ENCODE results near the gene RIPPLY3. TPM values are rescaled to one million over a fixed set of nuclear protein-coding genes. Genes with fewer than 3 reads are reported as not detected.
"Not testable (repeated sequence)": the region's sequence is repeated elsewhere in the genome, so short reads cannot be mapped to it uniquely, and the experiment has no call there.

RIPPLY3 gene
- total and polyA plus RNA-seq, 7 donors: not detected

DNA sequence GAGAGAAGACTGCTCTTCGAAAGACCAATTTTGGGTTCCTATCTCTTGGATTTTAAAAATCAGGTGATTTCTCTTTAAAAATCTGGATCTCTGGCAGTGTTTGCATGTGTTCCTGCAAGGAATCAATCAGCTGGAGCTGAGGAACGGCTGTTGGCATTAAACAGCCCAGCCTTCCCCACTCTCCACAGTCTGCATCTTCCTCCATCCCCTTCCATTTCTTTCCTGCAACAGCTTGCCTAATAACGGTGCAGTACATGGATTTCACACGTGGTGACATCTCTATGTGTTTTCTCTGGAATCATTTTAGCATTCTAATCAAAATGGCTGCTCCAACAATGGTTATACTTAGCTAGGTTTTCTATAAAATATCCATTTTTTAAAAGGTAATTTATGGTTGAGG lies 20.0 kb downstream of the RIPPLY3 start:
- Histone ChIP-seq H3K27me3 (ENCODE audit: insufficient read depth in 3 of 3, low read length in 2 of 3) (no peaks in the 10 kb centered on the region), H3K4me1 (no peaks in the 10 kb centered on the region), H3K36me3 (ENCODE audit: insufficient read depth in 1 of 2, low read depth in 1 of 2) (no peaks in the 10 kb centered on the region), H3K9me3 (no peaks in the 10 kb centered on the region), H3K27ac (no peak overlapping the region), H3K4me3 (no peak overlapping the region)
- TF ChIP-seq, protein P1, sequence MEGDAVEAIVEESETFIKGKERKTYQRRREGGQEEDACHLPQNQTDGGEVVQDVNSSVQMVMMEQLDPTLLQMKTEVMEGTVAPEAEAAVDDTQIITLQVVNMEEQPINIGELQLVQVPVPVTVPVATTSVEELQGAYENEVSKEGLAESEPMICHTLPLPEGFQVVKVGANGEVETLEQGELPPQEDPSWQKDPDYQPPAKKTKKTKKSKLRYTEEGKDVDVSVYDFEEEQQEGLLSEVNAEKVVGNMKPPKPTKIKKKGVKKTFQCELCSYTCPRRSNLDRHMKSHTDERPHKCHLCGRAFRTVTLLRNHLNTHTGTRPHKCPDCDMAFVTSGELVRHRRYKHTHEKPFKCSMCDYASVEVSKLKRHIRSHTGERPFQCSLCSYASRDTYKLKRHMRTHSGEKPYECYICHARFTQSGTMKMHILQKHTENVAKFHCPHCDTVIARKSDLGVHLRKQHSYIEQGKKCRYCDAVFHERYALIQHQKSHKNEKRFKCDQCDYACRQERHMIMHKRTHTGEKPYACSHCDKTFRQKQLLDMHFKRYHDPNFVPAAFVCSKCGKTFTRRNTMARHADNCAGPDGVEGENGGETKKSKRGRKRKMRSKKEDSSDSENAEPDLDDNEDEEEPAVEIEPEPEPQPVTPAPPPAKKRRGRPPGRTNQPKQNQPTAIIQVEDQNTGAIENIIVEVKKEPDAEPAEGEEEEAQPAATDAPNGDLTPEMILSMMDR (IDR thresholded peaks at IDR 0.05): no peak
- ATAC-seq (no peak), DNase-seq (no peak)
- intact Hi-C loops (cut with DNase I): no loop called here
- 34 to 40% (median 35%) methylated on average over 4 of the region's 4 CpGs for WGBS, 3 donors

DNA sequence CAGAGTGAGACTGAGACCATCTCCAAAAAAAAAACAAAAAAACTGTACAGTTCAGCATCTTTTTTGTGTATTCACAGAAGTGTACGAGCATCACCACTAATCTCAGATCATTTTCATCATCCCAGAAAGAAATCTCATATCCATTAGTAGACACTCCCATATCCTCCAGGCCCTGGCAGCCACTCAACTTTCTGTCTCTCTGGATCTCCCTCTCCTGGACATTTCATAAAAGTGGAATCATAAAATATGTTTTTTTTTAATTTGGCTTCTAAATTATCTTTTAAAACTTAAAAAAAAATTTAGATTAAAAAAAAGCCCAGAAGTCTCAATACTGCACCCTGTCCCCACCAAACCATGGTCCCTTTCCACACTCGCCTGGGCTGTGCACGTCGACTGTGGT lies 22.1 kb downstream of the RIPPLY3 start:
- Histone ChIP-seq H3K9me3 (no peaks in the 10 kb centered on the region), H3K4me3 (no peak overlapping the region), H3K27ac (no peak overlapping the region), H3K27me3 (ENCODE audit: insufficient read depth in 3 of 3, low read length in 2 of 3) (no peaks in the 10 kb centered on the region), H3K36me3 (ENCODE audit: insufficient read depth in 1 of 2, low read depth in 1 of 2) (no peaks in the 10 kb centered on the region), H3K4me1 (no peaks in the 10 kb centered on the region)
- intact Hi-C loops (cut with DNase I): no loop called here
- DNase-seq (no peak), ATAC-seq (no peak)
- TF ChIP-seq, protein P1 (IDR thresholded peaks at IDR 0.05): no peak
- 83 to 86% (median 83%) methylated on average over 4 of the region's 4 CpGs for WGBS, 3 donors

GRCh38 chr21:37030864-37031263 lies 24.4 kb downstream of the RIPPLY3 start:
- H3K4me1 ChIP-seq: no peaks in the 10 kb centered on the region
- ATAC-seq (no peak), DNase-seq (no peak)
- intact Hi-C loops (cut with DNase I): no loop called here
- 92 to 97% (median 95%) methylated on average over 4 of the region's 4 CpGs for WGBS, 3 donors
- H3K27me3 ChIP-seq (ENCODE audit: insufficient read depth in 3 of 3, low read length in 2 of 3): no peaks in the 10 kb centered on the region
- H3K9me3 ChIP-seq: no peaks in the 10 kb centered on the region
- H3K27ac ChIP-seq: no peak overlapping the region
- no peak overlapping the region for H3K4me3 ChIP-seq
- TF ChIP-seq, protein P1 (IDR thresholded peaks at IDR 0.05): no peak
- H3K36me3 ChIP-seq (ENCODE audit: insufficient read depth in 1 of 2, low read depth in 1 of 2): no peaks in the 10 kb centered on the region

DNA sequence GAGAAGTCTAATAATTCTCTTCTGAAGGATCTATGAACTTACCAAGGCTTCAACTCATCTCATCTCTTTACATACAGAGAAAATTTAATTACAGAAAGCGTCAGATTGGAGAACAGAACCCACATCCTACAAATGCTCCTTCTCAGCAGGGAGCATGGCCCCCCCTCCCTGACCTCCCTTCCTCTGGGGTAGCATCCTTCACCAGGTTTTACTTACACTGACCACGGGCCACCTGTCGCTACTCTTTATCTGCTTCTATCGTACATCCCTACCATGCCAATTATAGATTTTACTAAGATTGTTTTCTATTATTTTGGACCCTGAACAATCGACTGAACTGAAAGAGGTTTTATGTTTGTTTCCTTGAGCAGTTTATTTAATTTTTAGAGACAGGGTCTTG lies 25.8 kb downstream of the RIPPLY3 start:
- no peaks in the 10 kb centered on the region for H3K27me3 ChIP-seq (ENCODE audit: insufficient read depth in 3 of 3, low read length in 2 of 3)
- H3K4me1 ChIP-seq: no peaks in the 10 kb centered on the region
- DNase-seq (no peak), ATAC-seq (no peak)
- no peaks in the 10 kb centered on the region for H3K36me3 ChIP-seq (ENCODE audit: insufficient read depth in 1 of 2, low read depth in 1 of 2)
- WGBS, 3 donors: 74 to 78% (median 77%) methylated on average over 5 of the region's 5 CpGs
- H3K9me3 ChIP-seq: no peaks in the 10 kb centered on the region
- intact Hi-C loops (cut with DNase I): no loop called here
- H3K27ac ChIP-seq: no peak overlapping the region
- H3K4me3 ChIP-seq: no peak overlapping the region
- TF ChIP-seq, protein P1 (IDR thresholded peaks at IDR 0.05): no peak

DNA sequence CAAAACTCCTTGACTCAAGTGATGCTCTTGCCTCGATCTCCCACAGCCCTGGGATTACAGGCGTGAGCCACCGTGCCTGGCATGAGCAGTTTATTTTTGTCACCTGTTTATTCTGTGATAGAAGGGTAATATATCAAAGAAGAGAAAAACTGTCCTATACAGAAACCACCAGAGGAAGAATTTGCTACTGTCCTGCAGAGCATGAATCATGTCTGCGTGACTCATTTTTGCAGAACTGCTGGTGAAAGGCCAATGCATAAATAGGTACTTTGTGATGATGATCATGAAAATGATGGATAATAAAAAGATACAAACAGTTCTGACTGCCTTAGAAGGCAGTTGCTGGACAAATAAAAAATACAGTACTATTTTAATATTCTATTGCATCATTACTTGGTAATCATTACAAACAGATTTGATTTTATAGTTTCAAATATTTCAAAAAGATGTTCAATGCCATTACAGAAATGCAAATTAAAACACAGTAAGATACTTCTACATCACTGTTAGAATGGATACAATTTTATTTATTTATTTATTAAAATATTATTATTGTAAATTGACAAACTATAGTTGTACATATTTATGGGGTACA lies 26.5 kb downstream of the RIPPLY3 start:
- TF ChIP-seq, protein P1 (IDR thresholded peaks at IDR 0.05): no peak
- no peak for DNase-seq
- H3K27ac ChIP-seq: no peak overlapping the region
- no peak for ATAC-seq
- H3K9me3 ChIP-seq: no peaks in the 10 kb centered on the region
- H3K4me1 ChIP-seq: no peaks in the 10 kb centered on the region
- H3K27me3 ChIP-seq (ENCODE audit: insufficient read depth in 3 of 3, low read length in 2 of 3): no peaks in the 10 kb centered on the region
- H3K4me3 ChIP-seq: no peak overlapping the region
- intact Hi-C loops (cut with DNase I): no loop called here
- H3K36me3 ChIP-seq (ENCODE audit: insufficient read depth in 1 of 2, low read depth in 1 of 2): no peaks in the 10 kb centered on the region
- WGBS, 3 donors: 70 to 84% (median 71%) methylated on average over 4 of the region's 4 CpGs

DNA sequence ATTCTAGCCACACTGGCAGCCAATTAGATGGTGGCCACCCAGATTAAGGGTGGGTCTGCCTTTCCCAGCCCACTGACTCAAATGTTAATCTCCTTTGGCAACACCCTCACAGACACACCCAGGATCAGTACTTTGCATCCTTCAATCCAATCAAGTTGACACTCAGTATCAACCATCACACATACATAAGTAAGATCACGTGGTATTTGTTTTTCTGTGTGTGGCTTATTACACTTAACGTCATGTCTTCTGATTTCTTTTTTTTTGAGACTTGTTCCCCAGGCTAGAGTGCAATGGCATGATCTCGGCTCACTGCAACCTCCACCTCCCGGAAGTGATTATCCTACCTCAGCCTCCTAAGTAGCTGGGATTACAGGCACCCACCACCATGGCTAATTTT lies 27.9 kb downstream of the RIPPLY3 start:
- ATAC-seq; H3K4me1 ChIP-seq; H3K4me3 ChIP-seq; H3K27me3 ChIP-seq (ENCODE audit: insufficient read depth in 3 of 3, low read length in 2 of 3); intact Hi-C loops (cut with DNase I); H3K27ac ChIP-seq; DNase-seq; H3K9me3 ChIP-seq; H3K36me3 ChIP-seq (ENCODE audit: insufficient read depth in 1 of 2, low read depth in 1 of 2): not testable (repeated sequence)
- WGBS, 3 donors: 83 to 85% (median 84%) methylated on average over 4 of the region's 4 CpGs
